Ovary (tissue), 3 donors: ENCODE results near the gene ARHGAP1.

Experiments
- POLR2A ChIP-seq: fragments of 450-650 bp; IDR thresholded peaks from one replicate; pipeline ENCODE4 v1.6.1; 2017; ENCODE audit warnings: antibody characterized with exemption, mild to moderate bottlenecking, moderate library complexity
- TF ChIP-seq, protein P1 (sequence below), 3 donors: fragments of 450-650 bp in 2 of 3; fragments of 200-600 bp in 1 of 3; IDR thresholded peaks; one replicate each; pipeline versions ENCODE4 v1.5.1 to v1.8.0; 2016 to 2022; ENCODE audit warnings: antibody characterized with exemption in 3 of 3, mild to moderate bottlenecking in 1 of 3
- donor health status: DM: no; HTN: no; CAD: no.

DNA sequence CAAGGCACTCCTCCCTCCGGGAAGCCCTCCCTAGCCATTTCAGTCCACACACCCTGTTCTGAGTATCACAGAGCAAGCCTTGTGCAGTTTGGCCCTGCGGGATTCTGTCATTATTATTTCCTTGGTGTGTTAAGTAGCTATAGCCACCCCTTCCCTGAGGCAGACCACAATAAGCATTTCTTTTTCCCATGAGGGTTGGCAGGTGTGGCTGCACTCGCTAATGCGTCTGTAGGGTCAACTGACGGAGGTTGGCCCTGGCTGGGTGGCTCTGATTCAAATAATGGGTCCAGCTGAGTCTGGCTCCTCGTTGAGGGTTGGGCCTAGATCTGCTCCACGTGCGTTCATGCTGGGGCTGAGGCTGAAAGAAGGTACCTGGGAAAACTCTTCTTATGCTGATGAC lies 23.7 kb upstream of the ARHGAP1 start:
- TF ChIP-seq, protein P1, sequence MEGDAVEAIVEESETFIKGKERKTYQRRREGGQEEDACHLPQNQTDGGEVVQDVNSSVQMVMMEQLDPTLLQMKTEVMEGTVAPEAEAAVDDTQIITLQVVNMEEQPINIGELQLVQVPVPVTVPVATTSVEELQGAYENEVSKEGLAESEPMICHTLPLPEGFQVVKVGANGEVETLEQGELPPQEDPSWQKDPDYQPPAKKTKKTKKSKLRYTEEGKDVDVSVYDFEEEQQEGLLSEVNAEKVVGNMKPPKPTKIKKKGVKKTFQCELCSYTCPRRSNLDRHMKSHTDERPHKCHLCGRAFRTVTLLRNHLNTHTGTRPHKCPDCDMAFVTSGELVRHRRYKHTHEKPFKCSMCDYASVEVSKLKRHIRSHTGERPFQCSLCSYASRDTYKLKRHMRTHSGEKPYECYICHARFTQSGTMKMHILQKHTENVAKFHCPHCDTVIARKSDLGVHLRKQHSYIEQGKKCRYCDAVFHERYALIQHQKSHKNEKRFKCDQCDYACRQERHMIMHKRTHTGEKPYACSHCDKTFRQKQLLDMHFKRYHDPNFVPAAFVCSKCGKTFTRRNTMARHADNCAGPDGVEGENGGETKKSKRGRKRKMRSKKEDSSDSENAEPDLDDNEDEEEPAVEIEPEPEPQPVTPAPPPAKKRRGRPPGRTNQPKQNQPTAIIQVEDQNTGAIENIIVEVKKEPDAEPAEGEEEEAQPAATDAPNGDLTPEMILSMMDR (IDR thresholded peaks at IDR 0.05): no peak
- TF ChIP-seq POLR2A: no peak
